Middle frontal gyrus (tissue), 1 donor: Measurements from ENCODE around the gene PLXNA2.

Experiments
- DNase-seq: peaks from one replicate; pipeline ENCODE4 v3.0.0-alpha.2; 2015; ENCODE audit warnings: low spot score; ENCODE audit errors: extremely low spot score

PLXNA2 gene

DNA sequence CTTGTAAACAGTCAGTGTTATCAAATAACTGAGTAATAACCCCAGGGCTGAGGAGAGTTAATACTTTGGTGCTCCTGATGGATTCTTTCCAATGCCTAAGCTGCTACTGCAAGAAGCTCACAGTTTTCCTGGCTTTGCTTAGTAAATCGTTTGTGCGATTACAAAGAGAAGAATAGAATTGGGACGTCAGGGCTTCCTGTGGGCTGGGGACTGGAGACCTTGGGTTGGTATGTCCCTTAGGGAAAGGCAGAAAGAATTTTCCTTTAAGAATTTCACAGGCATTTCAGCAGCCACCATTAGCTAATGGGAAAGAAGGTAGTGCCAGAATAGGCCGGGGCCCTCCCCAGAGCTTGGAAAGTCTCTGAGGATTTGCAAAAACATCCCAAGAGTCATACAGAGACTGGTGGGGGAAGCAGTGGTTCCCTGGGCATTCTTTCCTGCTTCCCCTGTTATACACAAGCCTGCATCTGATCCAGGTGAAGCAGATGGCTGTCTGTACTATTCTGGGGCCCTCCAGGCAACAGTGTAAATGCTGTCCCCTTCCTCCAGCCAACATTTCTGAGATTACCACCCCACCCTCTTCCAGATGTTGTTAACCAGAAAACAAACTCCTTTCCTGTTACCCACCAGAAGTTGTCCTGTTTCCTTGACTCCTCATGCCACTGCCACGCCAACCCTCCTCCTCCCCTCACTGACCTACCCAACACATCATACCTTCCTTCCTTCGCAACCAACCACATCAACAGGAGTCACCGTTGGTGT is 40.2 kb downstream of the PLXNA2 start:
- DNase-seq, result no peak

DNA sequence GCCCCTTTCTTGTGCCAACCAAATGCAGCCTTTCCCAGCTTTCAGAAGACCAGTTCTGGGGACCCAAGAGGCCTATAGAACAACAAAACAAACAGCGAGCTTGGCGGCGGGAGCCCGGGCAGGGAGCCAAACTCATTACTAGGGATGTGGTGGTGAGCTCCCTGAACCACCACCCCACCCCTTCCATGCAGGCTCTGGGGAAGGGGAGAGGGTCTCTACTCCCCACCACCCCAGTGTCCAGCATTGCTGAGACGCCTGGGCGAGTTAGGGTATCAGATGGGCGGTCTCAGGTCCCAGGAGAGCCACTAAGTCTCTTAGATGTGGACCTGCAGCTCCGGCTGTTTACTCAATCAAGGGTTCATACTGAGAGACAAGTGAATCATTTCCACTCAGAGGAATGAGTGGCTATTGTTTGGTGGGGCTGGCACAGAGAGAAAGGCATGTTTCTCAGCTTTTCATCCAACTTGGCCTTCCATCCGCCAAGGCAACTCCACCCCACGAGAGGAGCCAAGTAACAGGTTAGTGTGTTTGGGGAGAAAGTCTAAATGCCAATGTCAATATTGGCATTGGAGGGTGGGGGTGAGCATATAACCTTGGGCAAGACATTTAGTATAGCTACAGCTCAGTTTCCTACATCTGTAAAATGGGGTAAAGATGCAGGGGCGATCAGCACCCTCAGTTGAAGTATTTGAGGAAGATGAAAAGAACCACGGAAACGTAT is 40.9 kb downstream of the PLXNA2 start:
- DNase-seq, result no peak

DNA sequence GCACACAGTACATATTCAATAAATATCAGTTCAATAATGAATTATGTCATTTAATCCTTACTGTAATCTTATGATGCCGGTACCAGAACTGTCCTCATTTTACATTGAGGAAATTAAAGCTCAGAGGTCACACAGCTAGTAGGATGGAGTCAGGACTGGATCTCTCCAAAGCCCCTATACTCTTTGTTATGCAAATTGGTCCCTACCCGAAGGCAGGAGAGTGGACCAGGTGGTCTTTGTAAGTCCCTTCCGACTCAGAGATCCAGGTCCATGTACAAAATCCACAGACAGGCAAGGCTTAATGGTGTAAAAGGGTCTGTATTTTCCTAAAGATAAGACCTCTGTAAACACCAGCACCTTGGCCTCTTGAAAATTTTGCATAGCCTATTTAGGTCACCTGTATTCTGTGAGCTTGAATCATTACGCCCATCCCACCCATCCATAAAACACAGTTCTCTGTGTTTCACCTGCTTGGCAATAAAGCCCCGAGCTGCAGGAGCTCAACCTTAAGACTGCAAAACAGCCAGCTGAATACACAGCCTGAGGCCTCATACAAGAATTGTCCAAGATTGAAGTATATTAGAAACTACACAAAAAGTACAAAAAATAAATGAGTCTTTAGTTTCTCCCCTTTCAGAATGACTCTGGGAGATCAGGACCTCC is 41.7 kb downstream of the PLXNA2 start:
- no peak for DNase-seq

DNA sequence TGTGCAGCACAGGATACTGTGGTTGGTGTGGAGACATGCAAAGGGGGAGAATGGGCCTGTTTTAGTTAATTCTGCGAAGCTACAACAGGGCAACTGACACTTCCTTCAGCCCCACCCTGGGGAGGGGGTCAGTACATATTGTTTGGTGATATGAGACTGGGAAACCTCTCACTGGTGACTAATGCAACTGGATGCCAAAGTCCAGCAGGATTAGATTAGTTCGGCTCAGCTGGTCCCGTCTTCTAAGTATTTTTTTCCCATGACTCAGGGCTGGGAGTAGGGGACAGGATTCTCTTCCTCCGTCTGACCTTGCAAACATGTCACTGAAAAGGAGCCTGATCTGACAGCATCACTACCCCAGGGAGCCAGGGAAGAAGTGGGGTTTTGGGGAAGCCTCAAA is 43.0 kb downstream of the PLXNA2 start:
- no peak for DNase-seq

DNA sequence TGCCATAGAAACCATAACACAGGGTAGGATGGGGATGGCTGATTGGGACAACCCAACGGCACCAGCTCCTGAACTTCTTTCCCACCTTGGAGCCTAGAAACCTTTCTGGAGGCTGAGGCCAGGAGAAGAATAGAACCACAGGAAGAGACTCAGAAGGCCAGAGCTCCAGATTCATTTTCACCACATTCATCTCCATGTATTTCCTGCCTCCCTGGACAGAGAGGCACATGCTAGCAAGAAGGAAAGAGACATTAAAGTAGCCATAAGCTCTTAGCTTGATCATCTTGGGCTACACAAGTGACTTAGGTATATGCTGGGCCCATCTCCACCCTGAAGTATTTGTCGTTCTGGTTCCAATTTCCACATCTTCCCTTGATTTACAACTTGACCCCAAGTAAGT is 44.1 kb downstream of the PLXNA2 start:
- DNase-seq, result no peak

DNA sequence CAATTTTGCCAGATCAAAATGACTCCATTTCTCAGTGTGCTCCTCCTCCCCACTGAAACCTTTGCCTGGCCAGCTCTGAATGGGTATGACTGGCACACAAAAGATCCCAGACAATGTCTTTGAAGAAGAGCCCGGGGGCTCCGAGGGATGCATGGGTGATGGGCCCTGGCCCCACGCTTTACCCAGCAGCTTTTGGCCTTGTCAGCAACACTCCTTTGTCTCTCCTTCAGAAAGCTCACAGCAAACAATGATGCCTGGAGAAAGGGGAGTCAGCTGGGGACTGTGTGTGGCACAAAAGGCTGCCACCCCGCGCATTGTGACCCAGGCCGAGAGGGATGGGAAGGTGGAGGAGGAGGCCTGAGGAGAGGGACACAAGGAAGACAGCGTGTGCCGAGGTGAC is 45.9 kb downstream of the PLXNA2 start:
- DNase-seq, result no peak

DNA sequence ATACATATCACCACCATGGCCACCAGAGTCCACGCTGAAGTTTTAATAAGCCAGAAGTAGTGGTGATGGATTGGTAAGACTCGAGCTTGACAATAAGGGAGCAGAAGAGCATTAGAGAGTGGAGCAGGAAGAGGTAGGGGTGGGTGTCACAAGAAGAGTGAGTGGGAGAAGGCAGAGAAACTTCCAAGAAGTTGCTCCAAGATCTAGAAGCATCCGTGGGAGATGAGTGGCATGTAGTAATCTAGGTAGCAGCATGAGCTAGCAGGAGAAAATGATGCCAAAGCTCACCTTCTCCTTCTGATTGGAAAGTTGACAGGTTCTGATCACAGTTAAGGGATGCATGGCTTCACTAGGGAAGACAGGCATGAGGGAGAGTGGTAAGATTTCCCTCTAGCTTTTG is 49.2 kb downstream of the PLXNA2 start:
- no peak for DNase-seq

DNA sequence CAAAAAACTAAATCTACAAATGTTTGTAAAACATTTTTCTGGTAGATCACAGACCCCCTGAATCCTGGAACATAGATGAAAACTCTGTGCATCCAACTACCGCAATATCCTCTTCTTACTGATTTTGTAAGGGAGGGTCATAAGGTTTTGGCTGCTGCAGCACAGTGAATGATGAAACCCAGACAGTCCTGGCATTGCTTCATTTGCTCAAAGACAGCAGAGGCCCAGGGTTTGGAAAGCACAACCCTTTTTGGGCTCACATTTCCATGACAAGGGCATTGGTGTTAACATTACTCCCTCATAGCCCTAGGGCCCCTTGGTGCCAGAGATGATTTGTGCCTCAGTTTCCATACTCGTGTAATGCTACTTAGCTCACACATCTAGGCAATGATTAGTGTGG is 51.2 kb downstream of the PLXNA2 start:
- DNase-seq, result no peak

DNA sequence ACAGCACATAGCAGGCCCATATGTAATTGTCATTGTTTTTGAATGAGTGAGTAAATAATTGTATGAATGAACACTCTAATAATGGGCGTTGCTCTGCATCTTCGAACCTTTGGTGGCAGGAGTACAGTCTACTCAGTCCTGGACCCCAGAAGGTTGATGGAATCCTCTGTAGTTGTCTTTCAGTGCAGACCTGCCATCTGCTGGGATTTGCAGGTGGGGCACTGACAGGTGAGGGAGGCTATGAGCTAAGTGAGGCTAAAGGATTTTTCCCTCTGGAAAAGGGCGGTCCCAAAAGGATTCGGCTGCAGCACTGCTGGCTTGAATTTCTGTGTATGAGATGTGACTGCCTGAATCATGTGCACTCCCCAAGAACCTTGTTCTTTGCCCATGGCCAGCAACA is 53.4 kb downstream of the PLXNA2 start:
- DNase-seq, result no peak

DNA sequence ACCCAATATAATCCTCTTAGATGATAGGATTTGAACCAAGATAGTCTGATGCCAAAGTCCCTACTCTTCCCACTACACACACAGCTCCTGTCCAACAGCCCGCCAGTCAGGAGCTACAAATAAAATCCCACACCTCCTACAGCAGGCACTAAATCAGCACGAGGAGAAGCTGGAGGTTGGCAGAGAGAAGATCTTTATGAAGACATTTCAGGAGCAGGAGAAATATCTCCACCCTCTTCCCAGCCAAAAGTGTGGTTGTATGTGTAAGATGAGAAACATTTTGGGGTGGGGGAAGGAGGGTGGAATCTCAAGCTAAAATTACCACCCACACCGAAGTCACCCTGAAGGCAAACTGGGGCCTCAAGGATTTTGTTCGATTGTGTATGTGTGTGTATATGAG is 54.5 kb downstream of the PLXNA2 start:
- no peak for DNase-seq

DNA sequence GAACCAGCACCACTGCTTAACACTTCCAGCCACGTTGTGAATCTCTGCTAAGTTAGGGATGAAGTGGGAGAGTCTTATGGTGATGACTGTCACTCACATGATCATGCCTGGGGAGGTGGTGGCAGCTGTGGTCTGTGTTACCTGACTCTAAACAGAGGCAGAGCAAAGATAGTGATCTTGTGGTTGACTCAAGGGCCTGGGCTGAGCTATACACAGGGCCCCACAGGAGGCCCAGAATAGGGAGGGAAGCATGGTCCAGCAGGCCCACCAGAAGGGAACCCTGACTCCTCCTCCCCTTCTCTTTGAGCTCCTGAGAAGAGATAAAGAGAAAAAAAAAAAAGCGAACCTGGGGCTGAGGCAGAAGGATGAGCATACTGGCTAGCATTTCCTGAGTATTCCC is 55.0 kb downstream of the PLXNA2 start:
- DNase-seq, result no peak

DNA sequence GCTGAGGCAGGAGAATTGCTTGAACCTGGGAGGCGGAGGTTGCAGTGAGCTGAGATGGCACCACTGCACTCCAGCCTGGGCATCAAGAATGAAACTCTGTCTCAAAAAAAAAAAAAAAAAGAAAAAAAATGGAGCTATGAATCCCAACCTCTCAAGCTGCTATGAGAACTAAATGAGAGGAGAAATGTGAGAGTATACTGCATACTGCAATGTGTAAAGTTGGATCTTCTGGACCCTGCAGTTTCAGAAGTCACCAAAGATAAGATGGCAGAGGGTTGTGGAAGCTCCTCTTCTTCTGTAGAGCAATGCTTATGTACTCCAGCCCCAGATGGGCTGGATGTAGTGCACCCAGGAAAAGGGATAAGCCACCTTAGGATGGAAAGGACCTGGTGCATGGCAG is 55.6 kb downstream of the PLXNA2 start:
- DNase-seq, result no peak

DNA sequence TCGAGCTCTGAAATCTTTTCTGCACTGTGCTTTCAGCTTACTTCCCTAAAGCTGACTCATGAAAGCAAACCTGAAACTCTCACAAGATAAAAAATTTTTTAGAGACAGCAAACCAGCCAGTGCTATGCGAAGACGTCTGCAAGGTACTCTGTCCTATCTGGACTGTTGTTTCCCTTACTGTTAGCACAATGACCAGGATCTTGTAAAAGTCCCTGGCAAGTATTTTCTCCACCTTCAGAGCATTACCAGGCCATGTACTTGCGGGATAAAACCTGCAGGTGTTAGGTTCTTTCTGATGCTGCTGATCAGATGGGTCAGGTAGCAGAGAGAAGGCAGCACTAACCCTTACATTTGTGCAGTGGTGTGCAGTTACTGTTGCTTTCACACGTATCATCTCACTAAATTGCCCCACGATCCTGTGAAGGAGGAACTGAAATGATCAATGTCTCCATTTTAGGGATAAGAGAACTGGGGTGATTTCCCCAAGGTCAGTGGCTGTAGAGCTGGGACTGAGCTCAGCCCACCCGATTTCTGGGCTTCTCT is 56.6 kb downstream of the PLXNA2 start:
- DNase-seq, result no peak

DNA sequence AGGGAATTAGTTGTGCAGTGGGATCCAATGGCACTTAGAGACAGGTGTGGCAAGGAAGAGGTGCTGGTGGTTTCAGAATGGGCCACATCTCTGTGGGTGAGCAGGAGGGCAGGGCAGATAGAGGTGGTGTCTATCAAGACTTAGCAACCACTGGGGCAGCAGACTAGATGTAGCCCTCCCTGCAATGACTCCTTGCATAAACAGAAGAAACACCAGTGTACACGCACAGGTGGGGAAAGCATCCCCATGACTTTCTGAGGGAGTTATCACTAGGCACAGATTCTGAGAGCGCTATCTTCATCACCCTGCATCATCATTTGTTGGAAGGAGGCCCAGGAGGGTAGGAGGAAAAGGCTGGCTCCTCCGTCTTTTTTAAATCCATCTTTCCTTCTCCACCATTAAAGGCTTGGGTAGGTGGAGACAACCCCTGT is 58.4 kb downstream of the PLXNA2 start:
- DNase-seq, result no peak

DNA sequence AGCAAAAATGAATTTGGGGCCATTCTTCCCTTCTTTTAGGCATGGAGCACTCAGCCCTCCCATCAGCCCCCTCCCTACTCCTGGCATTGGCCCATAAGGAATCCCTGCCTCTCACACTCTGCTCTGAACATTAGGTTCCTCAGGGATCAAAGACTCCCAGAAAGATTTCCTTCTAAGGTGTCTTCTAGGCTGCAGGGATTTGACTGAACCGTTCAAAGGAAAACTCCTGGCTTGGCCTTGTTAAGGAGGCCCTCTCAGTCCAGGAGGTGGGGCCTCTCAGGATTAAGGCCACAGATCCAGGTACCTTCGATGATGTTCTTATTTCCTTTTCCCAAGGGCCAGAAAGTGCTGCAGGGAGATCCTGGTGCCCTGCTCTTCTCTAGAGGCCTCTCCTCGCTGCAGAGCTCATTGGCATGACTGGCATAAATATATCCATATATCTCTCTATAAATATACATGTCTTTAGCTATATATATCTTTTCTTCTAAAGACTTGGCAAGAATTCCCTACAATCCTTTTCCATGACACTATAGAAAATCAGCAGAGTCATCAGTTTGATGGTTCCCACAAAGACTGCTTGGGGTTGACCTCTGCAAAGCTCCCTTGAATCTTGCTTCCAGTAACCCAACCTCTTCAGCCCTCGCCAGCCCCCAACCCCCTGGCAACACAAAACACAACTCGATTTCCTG is 59.1 kb downstream of the PLXNA2 start:
- DNase-seq, result no peak

DNA sequence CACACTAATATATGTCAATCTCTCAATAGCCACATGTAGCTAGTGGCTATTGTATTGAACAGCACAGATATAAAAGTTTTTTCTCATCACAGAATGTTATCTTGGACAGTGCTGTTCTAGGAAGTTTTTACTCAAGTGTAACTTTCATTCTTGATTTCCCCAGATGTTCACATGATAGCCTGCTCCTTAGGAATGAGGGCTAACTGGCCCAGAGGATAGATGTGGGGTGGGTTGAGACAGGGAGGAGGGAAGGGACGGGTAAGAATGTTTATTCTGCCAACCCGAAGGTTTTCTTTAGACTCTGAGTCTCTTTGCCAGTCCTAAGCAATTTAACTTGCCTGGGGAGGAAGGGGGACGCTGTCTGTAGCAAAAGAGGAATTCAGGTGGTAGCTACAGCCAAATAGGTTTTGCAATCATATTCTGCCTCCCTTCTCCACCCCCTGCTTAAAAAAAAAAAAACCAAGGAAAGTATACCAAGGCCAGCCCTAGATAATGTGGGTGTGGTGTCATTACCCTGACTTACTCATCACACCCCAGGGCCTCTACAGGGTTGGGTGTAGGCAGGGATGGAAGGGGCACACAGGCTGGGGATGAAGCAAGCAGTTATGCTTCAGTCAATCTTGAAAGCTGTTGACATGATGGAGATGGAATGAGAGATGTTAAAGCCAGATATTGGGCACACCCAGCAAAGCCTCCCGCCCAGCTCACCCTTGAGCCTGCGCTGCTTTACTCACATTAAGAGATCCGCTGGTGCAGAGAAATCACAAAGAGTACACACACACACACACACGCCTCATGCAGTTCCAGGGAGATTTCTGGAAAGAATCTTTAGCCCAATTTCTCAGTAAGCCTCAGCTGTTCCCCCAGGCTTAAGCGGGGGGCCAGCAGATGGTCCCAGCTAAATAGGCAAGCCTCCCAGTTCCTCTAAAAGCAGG is 59.9 kb downstream of the PLXNA2 start:
- no peak for DNase-seq

DNA sequence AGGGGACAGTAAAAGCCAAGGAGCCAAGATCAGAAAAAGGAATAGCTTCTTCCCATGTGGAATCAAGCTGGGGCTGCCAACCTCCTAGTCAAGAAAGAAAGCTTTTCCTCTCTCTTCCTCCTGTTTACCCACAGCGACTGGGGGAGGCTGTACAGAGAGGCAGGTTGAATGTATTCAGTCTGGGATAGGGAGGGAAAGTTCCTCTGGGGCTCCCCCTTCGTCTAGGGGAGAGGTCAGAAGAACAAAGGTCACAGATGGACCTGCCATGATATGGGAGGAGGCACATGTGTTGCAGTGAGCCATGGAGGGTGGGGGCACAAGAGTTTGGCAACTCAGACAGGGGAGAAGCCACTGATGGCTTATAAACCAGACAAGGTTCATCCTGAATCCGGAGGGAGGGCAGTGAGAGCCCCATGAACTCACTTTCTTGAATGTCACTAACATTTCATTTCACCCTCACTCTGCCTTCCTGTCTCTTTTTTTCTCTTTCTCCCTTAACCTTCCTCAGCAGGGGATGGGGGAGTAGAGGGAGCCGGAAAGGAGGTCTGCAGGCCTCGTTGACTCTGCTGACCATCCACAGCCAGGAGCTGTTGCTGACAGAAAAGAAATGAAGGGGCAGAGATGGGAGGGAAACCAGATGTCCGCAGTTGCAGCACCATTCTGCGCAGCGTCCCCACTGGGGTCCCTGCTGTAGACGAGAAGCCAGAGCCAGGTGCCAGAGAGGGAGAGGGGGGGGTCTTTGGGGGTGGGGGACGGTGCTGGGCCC is 61.1 kb downstream of the PLXNA2 start:
- no peak for DNase-seq

DNA sequence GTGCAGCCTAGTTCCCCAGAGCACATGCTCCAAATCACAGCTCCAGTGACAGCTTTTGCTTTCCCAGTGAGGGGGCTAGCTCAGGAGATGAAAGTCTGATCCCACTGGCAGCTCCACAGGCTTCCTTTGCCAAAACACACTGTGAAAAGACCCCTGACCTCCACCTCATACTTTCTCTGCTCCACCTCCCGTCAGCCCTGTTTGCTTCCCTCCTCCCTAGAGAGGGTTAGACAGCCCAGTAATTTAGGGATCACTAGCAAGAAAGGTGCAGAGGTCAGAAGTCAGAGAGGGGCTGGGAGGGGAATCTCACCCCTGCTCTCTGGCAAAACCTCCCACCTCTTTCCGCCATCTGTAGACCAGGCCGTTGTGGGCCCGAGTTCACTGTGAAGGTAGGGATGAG is 62.8 kb downstream of the PLXNA2 start:
- no peak for DNase-seq

DNA sequence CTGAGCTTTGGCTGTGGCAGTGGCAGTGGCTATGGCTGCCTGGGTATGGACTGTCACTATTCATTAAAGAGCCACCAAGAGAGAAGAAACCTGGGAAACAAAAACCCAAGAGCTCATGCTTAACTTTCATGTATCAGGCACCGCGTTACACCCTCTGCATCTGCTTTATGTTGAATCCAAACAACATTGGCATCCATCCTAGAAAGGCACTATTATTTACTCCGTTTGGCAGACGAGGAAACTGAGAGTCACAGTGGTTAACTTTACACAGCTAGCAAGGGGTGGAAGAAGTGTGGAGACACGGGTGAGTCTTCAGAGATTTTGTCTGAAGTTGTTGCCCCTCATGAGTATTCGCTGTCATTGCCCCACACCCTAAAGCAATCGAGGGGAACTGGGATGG is 63.8 kb downstream of the PLXNA2 start:
- no peak for DNase-seq

DNA sequence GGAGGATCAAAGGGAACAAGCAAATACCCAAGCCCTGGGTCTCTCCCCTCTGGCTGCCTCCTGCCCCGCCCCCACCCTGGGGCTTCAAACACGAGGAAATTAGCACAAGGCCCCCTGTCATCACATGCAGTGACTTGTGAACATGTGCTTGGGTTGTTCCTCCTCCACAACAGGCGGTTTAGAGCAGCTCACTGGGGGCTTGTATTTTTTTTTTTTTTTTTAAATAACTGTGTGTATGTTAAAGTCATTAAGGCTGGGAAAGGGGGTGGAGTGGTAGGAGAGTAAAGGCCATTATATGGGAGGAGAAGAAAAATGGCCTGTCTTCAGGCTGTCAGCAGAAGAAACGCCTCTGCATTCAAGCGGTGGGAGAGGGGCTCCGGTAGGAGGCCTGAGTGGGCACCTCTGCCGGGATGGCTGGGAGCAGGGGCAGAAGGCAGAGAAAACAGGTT is 64.2 kb downstream of the PLXNA2 start:
- DNase-seq, result no peak
